Neural progenitor cell (in vitro differentiated cells): ENCODE results near the gene FBLIM1. TPM values are rescaled to one million over a fixed set of nuclear protein-coding genes. Genes with fewer than 3 reads are reported as not detected.
A peak's percentile ranks its signal among the peaks of the same experiment; 100 is the strongest.

Experiments used
- DNase-seq: peaks from one replicate; pipeline ENCODE4 v3.0.0-alpha.2; 2016; ENCODE audit warnings: low spot score
- H2AFZ ChIP-seq: fragments of 200-600 bp; sonication (generic); replicated peaks from 2 replicates; pipeline ENCODE4 v1.6.1; 2016; ENCODE audit warnings: antibody characterized with exemption
- H3F3A ChIP-seq: fragments of 200-600 bp; sonication (generic); 2 replicates; pipeline ENCODE4 v1.6.1; 2016; ENCODE audit warnings: antibody characterized with exemption, low read depth
- H3K27ac ChIP-seq: fragments of 200-600 bp; sonication (generic); 2 replicates; pipeline ENCODE4 v1.5.1; 2016; ENCODE audit warnings: mild to moderate bottlenecking
- H3K27me3 ChIP-seq: fragments of 200-600 bp; sonication (generic); 2 replicates; pipeline ENCODE4 v1.6.1; 2016; ENCODE audit warnings: mild to moderate bottlenecking, moderate library complexity
- H3K36me3 ChIP-seq: fragments of 200-600 bp; sonication (generic); 2 replicates; pipeline ENCODE4 v1.5.1; 2016
- H3K4me1 ChIP-seq: fragments of 200-600 bp; sonication (generic); 2 replicates; pipeline ENCODE4 v1.6.1; 2016; ENCODE audit warnings: mixed run types
- H3K4me2 ChIP-seq: fragments of 200-600 bp; sonication (generic); 2 replicates; pipeline ENCODE4 v1.6.1; 2016
- H3K4me3 ChIP-seq: fragments of 200-600 bp; sonication (generic); 2 replicates; pipeline ENCODE4 v1.5.1; 2016
- H3K79me2 ChIP-seq: fragments of 200-600 bp; sonication (generic); 2 replicates; pipeline ENCODE4 v1.6.1; 2016; ENCODE audit warnings: low read depth
- H3K9ac ChIP-seq: fragments of 200-600 bp; sonication (generic); 2 replicates; pipeline ENCODE4 v1.6.1; 2016
- H3K9me3 ChIP-seq: fragments of 200-600 bp; sonication (generic); 2 replicates; pipeline ENCODE4 v1.5.1; 2016; ENCODE audit warnings: low read depth
- H4K20me1 ChIP-seq: fragments of 200-600 bp; sonication (generic); 2 replicates; pipeline ENCODE4 v1.6.1; 2016; ENCODE audit warnings: low read depth
- H3K27ac Mint-ChIP-seq: 3 replicates; pipeline ENCODE4 v1.8.0; 2021; ENCODE audit warnings: mixed read lengths
- H3K27me3 Mint-ChIP-seq: 2 replicates; pipeline ENCODE4 v1.8.0; 2022; ENCODE audit warnings: low read depth, mild to moderate bottlenecking, inconsistent platforms, moderate library complexity, mixed read lengths; ENCODE audit not compliant: insufficient read depth
- H3K36me3 Mint-ChIP-seq: 3 replicates; pipeline ENCODE4 v1.8.0; 2021; ENCODE audit warnings: mixed read lengths
- H3K4me1 Mint-ChIP-seq: 3 replicates; pipeline ENCODE4 v1.8.0; 2021; ENCODE audit warnings: mixed read lengths
- H3K4me3 Mint-ChIP-seq: 3 replicates; pipeline ENCODE4 v1.8.0; 2021; ENCODE audit warnings: mild to moderate bottlenecking, moderate library complexity, mixed read lengths
- H3K9me3 Mint-ChIP-seq: 3 replicates; pipeline ENCODE4 v1.8.0; 2020; ENCODE audit warnings: mixed read lengths
- EZH2 ChIP-seq: fragments of 200-600 bp; sonication (generic); IDR thresholded peaks from 2 replicates; pipeline ENCODE4 v1.6.1; 2017; ENCODE audit warnings: antibody characterized with exemption, mild to moderate bottlenecking, moderate library complexity
- EZH2phosphoT487 ChIP-seq: fragments of 200-600 bp; sonication (generic); IDR thresholded peaks from 2 replicates; pipeline ENCODE4 v1.6.1; 2017; ENCODE audit warnings: antibody characterized with exemption
- total RNA-seq: library from RNA; depleted of rRNA; stranded (reverse); fragments of >200 nt; gene quantifications from 2 replicates; pipeline ENCODE4 v1.2.3, GENCODE V29; 2015; ENCODE audit warnings: low replicate concordance
- TF ChIP-seq, protein P1 (sequence below): fragments of 200-600 bp; sonication (generic); IDR thresholded peaks from 2 replicates; pipeline ENCODE4 v1.5.1; 2017; ENCODE audit warnings: antibody characterized with exemption, mild to moderate bottlenecking

Gene FBLIM1
- total RNA-seq, 1 donor from 2014 or later = 4.7 TPM

GRCh38 chr1:15726508-15726907 is 32.1 kb upstream of the FBLIM1 start:
- no peaks in the 10 kb centered on the region for H3F3A ChIP-seq
- Mint-ChIP-seq H3K4me3 (no peak overlapping the region), H3K9me3 (no peaks in the 10 kb centered on the region), H3K27me3 (peaks cover 2% of the 10 kb centered on the region), H3K4me1 (no peaks in the 10 kb centered on the region), H3K27ac (no peak overlapping the region), H3K36me3 (peaks cover 17% of the 10 kb centered on the region)
- H3K9me3 ChIP-seq = no peaks in the 10 kb centered on the region
- H3K36me3 ChIP-seq = no peaks in the 10 kb centered on the region
- no peak overlapping the region for H2AFZ ChIP-seq
- no peak overlapping the region for H3K27ac ChIP-seq
- H4K20me1 ChIP-seq = no peaks in the 10 kb centered on the region
- DNase-seq = no peak
- H3K9ac ChIP-seq = no peak overlapping the region
- H3K4me3 ChIP-seq = no peak overlapping the region
- TF ChIP-seq EZH2phosphoT487 = no peak
- no peak for TF ChIP-seq EZH2
- TF ChIP-seq, protein P1, sequence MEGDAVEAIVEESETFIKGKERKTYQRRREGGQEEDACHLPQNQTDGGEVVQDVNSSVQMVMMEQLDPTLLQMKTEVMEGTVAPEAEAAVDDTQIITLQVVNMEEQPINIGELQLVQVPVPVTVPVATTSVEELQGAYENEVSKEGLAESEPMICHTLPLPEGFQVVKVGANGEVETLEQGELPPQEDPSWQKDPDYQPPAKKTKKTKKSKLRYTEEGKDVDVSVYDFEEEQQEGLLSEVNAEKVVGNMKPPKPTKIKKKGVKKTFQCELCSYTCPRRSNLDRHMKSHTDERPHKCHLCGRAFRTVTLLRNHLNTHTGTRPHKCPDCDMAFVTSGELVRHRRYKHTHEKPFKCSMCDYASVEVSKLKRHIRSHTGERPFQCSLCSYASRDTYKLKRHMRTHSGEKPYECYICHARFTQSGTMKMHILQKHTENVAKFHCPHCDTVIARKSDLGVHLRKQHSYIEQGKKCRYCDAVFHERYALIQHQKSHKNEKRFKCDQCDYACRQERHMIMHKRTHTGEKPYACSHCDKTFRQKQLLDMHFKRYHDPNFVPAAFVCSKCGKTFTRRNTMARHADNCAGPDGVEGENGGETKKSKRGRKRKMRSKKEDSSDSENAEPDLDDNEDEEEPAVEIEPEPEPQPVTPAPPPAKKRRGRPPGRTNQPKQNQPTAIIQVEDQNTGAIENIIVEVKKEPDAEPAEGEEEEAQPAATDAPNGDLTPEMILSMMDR = no peak
- H3K79me2 ChIP-seq = no peaks in the 10 kb centered on the region
- H3K4me2 ChIP-seq = no peak overlapping the region
- no peaks in the 10 kb centered on the region for H3K4me1 ChIP-seq
- no peaks in the 10 kb centered on the region for H3K27me3 ChIP-seq

- no peaks in the 10 kb centered on the region for H4K20me1 ChIP-seq
- Mint-ChIP-seq H3K36me3 (peaks cover 17% of the 10 kb centered on the region), H3K4me3 (no peak overlapping the region), H3K4me1 (no peaks in the 10 kb centered on the region), H3K27ac (no peak overlapping the region), H3K27me3 (peaks cover 2% of the 10 kb centered on the region), H3K9me3 (no peaks in the 10 kb centered on the region)
- H3K9me3 ChIP-seq = no peaks in the 10 kb centered on the region
- no peaks in the 10 kb centered on the region for H3K4me1 ChIP-seq
- no peak overlapping the region for H3K4me2 ChIP-seq
- no peak overlapping the region for H3K4me3 ChIP-seq
- TF ChIP-seq EZH2 = no peak
- TF ChIP-seq, protein P1 = no peak
- no peak for TF ChIP-seq EZH2phosphoT487
- H3K36me3 ChIP-seq = no peaks in the 10 kb centered on the region
- no peak overlapping the region for H2AFZ ChIP-seq
- no peak overlapping the region for H3K9ac ChIP-seq
- DNase-seq = no peak
- no peaks in the 10 kb centered on the region for H3K27me3 ChIP-seq
- H3F3A ChIP-seq = no peaks in the 10 kb centered on the region
- no peak overlapping the region for H3K27ac ChIP-seq
- H3K79me2 ChIP-seq = no peaks in the 10 kb centered on the region
Observed at GRCh38 chr1:15727021-15727420, 31.6 kb upstream of the FBLIM1 start.

GRCh38 chr1:15727424-15727823 is 31.2 kb upstream of the FBLIM1 start:
- Histone ChIP-seq H3K27ac (no peak overlapping the region), H2AFZ (no peak overlapping the region), H3K36me3 (no peaks in the 10 kb centered on the region), H3K79me2 (no peaks in the 10 kb centered on the region), H3K9me3 (no peaks in the 10 kb centered on the region), H3K27me3 (no peaks in the 10 kb centered on the region), H4K20me1 (no peaks in the 10 kb centered on the region), H3K4me2 (no peak overlapping the region), H3F3A (no peaks in the 10 kb centered on the region), H3K4me1 (no peaks in the 10 kb centered on the region), H3K9ac (no peak overlapping the region), H3K4me3 (no peak overlapping the region)
- Mint-ChIP-seq H3K27me3 (peaks cover 2% of the 10 kb centered on the region), H3K4me1 (no peaks in the 10 kb centered on the region), H3K4me3 (no peak overlapping the region), H3K36me3 (peaks cover 17% of the 10 kb centered on the region), H3K27ac (peak overlapping the region; percentile 34), H3K9me3 (no peaks in the 10 kb centered on the region)
- TF ChIP-seq EZH2 = no peak
- TF ChIP-seq EZH2phosphoT487 = no peak
- TF ChIP-seq, protein P1 = no peak
- DNase-seq = no peak
